ENCODE measurements around the gene SLC19A1.

SLC19A1 gene

GRCh38 chr21:45517249-45518065, 24.8 kb downstream of the SLC19A1 start:
- no peak for DNase-seq (ENCODE audit: low read depth)

- no peak for DNase-seq (ENCODE audit: low read depth)
These were observed 25.5 kb downstream of the SLC19A1 start for GRCh38 chr21:45516671-45517151.

GRCh38 chr21:45516071-45516670, 26.1 kb downstream of the SLC19A1 start:
- no peak for DNase-seq (ENCODE audit: low read depth)

- no peak for DNase-seq (ENCODE audit: low read depth)
These were observed 26.8 kb downstream of the SLC19A1 start for GRCh38 chr21:45515241-45516061.

- no peak for DNase-seq (ENCODE audit: low read depth)
These were observed 27.8 kb downstream of the SLC19A1 start for GRCh38 chr21:45514311-45515021.

GRCh38 chr21:45513741-45514310, 28.4 kb downstream of the SLC19A1 start:
- DNase-seq (ENCODE audit: low read depth): no peak

GRCh38 chr21:45513003-45513717, 29.1 kb downstream of the SLC19A1 start:
- DNase-seq (ENCODE audit: low read depth): no peak

- DNase-seq (ENCODE audit: low read depth): no peak
These were observed 29.6 kb downstream of the SLC19A1 start for GRCh38 chr21:45512626-45513002.

- no peak for DNase-seq (ENCODE audit: low read depth)
These were observed 30.4 kb downstream of the SLC19A1 start for GRCh38 chr21:45511661-45512431.

- DNase-seq (ENCODE audit: low read depth): no peak
These were observed 31.2 kb downstream of the SLC19A1 start for GRCh38 chr21:45511007-45511406.

GRCh38 chr21:45510466-45510955, 31.7 kb downstream of the SLC19A1 start:
- no peak for DNase-seq (ENCODE audit: low read depth)

GRCh38 chr21:45509566-45510465, 32.4 kb downstream of the SLC19A1 start:
- no peak for DNase-seq (ENCODE audit: low read depth)

GRCh38 chr21:45508607-45509565, 33.4 kb downstream of the SLC19A1 start:
- DNase-seq (ENCODE audit: low read depth): no peak

GRCh38 chr21:45507888-45508508, 34.2 kb downstream of the SLC19A1 start:
- no peak for DNase-seq (ENCODE audit: low read depth)

- no peak for DNase-seq (ENCODE audit: low read depth)
These were observed 34.7 kb downstream of the SLC19A1 start for GRCh38 chr21:45507523-45507875.

- no peak for DNase-seq (ENCODE audit: low read depth)
These were observed 35.3 kb downstream of the SLC19A1 start for GRCh38 chr21:45506836-45507522.
